Transverse colon (tissue), 4 donors: ENCODE measurements around the gene PHGDH.

ENCODE experiments used
- POLR2A ChIP-seq: fragments of 450-650 bp; IDR thresholded peaks from one replicate; pipeline ENCODE4 v1.6.1; 2016; ENCODE audit warnings: antibody characterized with exemption, mild to moderate bottlenecking, moderate library complexity
- POLR2AphosphoS5 ChIP-seq, 3 donors: sonication (generic); formaldehyde crosslinking; IDR thresholded peaks; one replicate each; pipeline ENCODE4 v1.6.1; 2016; ENCODE audit warnings: antibody characterized with exemption in 3 of 3
- TF ChIP-seq, protein P1 (sequence below), 5 experiments: fragments of 200-600 bp in 3 of 5; fragments of 450-650 bp in 2 of 5; sonication (generic) in 3 of 5; IDR thresholded peaks; 1 replicate in 2 of 5; 2 replicates in 3 of 5; pipeline ENCODE4 v1.5.1; 2016 to 2017; ENCODE audit warnings: antibody characterized with exemption in 5 of 5, inconsistent platforms in 3 of 5, mild to moderate bottlenecking in 2 of 5, moderate library complexity in 1 of 5

DNA sequence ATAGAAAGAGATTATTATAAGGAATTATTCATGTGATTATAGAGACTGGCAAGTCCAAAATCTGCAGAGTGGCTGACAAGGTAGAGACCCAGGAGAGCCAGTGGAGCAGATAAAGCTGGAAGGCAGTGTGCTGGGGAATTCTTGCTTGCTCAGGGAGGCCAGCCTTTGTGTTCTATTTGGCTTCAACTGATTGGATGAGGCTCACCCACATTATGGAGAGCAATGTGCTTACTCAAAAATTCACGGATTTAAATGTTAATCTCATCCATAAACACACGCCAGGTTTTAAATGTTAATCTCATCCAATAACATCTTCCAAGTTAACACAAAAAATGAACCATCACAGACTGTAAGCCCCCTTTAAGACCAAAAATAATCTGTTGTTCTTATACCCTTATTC is 30.2 kb upstream of the PHGDH start:
- TF ChIP-seq, protein P1, sequence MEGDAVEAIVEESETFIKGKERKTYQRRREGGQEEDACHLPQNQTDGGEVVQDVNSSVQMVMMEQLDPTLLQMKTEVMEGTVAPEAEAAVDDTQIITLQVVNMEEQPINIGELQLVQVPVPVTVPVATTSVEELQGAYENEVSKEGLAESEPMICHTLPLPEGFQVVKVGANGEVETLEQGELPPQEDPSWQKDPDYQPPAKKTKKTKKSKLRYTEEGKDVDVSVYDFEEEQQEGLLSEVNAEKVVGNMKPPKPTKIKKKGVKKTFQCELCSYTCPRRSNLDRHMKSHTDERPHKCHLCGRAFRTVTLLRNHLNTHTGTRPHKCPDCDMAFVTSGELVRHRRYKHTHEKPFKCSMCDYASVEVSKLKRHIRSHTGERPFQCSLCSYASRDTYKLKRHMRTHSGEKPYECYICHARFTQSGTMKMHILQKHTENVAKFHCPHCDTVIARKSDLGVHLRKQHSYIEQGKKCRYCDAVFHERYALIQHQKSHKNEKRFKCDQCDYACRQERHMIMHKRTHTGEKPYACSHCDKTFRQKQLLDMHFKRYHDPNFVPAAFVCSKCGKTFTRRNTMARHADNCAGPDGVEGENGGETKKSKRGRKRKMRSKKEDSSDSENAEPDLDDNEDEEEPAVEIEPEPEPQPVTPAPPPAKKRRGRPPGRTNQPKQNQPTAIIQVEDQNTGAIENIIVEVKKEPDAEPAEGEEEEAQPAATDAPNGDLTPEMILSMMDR (IDR thresholded peaks at IDR 0.05), result no peak
- TF ChIP-seq POLR2A, result no peak
- no peak for TF ChIP-seq POLR2AphosphoS5 (IDR thresholded peaks at IDR 0.05)
